ENCODE data around the gene DLGAP1.

The DLGAP1 gene

GRCh38 chr18:4441098-4441497 lies 14.0 kb downstream of the DLGAP1 start:
- no peak for ATAC-seq
- TF ChIP-seq BACH2 (CRISPR knock-in tag; IDR thresholded peaks at IDR 0.05; ENCODE audit: borderline replicate concordance) (no peak), POU6F1 (CRISPR knock-in tag; IDR thresholded peaks at IDR 0.05; ENCODE audit: borderline replicate concordance, low read depth) (no peak), SNAI2 (CRISPR knock-in tag; IDR thresholded peaks at IDR 0.05) (no peak)

- no peak for TF ChIP-seq CSRNP3 (CRISPR knock-in tag; IDR thresholded peaks at IDR 0.05)
- no peak for TF ChIP-seq TCF4 (CRISPR knock-in tag; IDR thresholded peaks at IDR 0.05; ENCODE audit: borderline replicate concordance)
- no peak for TF ChIP-seq PATZ1 (CRISPR knock-in tag; IDR thresholded peaks at IDR 0.05; ENCODE audit: borderline replicate concordance)
- TF ChIP-seq ZNF8 (CRISPR knock-in tag; IDR thresholded peaks at IDR 0.05): no peak
- TF ChIP-seq TSHZ2 (CRISPR knock-in tag; IDR thresholded peaks at IDR 0.05): no peak
- no peak for TF ChIP-seq ESRRG (CRISPR knock-in tag; IDR thresholded peaks at IDR 0.05)
- no peak for TF ChIP-seq ZFP30 (CRISPR knock-in tag; IDR thresholded peaks at IDR 0.05)
- no peak for TF ChIP-seq ZNF565 (CRISPR knock-in tag; conservative IDR thresholded peaks at IDR 0.05; ENCODE audit: low read depth)
- no peak for TF ChIP-seq POU6F1 (CRISPR knock-in tag; IDR thresholded peaks at IDR 0.05; ENCODE audit: borderline replicate concordance, low read depth)
- TF ChIP-seq ZC3H10 (CRISPR knock-in tag; IDR thresholded peaks at IDR 0.05): no peak
- TF ChIP-seq TOX (CRISPR knock-in tag; IDR thresholded peaks at IDR 0.05; ENCODE audit: borderline replicate concordance): no peak
- no peak for TF ChIP-seq BACH2 (CRISPR knock-in tag; IDR thresholded peaks at IDR 0.05; ENCODE audit: borderline replicate concordance)
- TF ChIP-seq ZNF70 (CRISPR knock-in tag; IDR thresholded peaks at IDR 0.05): no peak
- no peak for ATAC-seq
Observed at GRCh38 chr18:4438938-4439337, 16.2 kb downstream of the DLGAP1 start.

GRCh38 chr18:4433717-4434116 lies 21.4 kb downstream of the DLGAP1 start:
- no peak for TF ChIP-seq TCF4 (CRISPR knock-in tag; IDR thresholded peaks at IDR 0.05; ENCODE audit: borderline replicate concordance)
- TF ChIP-seq ARNTL (CRISPR knock-in tag; IDR thresholded peaks at IDR 0.05; ENCODE audit: borderline replicate concordance, low read depth): no peak
- no peak for TF ChIP-seq SNAI2 (CRISPR knock-in tag; IDR thresholded peaks at IDR 0.05)
- TF ChIP-seq BACH2 (CRISPR knock-in tag; IDR thresholded peaks at IDR 0.05; ENCODE audit: borderline replicate concordance): no peak
- no peak for TF ChIP-seq GLIS3 (CRISPR knock-in tag; IDR thresholded peaks at IDR 0.05)
- no peak for TF ChIP-seq CSDC2 (CRISPR knock-in tag; IDR thresholded peaks at IDR 0.05)
- TF ChIP-seq ISL1 (CRISPR knock-in tag; IDR thresholded peaks at IDR 0.05): no peak
- TF ChIP-seq ESRRG (CRISPR knock-in tag; IDR thresholded peaks at IDR 0.05): no peak
- no peak for TF ChIP-seq RARB (CRISPR knock-in tag; IDR thresholded peaks at IDR 0.05)
- TF ChIP-seq ZC3H10 (CRISPR knock-in tag; IDR thresholded peaks at IDR 0.05): no peak
- TF ChIP-seq ZNF8 (CRISPR knock-in tag; IDR thresholded peaks at IDR 0.05): no peak
- no peak for TF ChIP-seq ZFP3 (CRISPR knock-in tag; IDR thresholded peaks at IDR 0.05)
- no peak for TF ChIP-seq CREB5 (CRISPR knock-in tag; IDR thresholded peaks at IDR 0.05; ENCODE audit: low read depth)
- ATAC-seq: no peak

All from SK-N-SH treated with all-trans-retinoic acid at 6 μM for 48 hours (cell line).